GM23248 (cell line): ENCODE measurements around the gene TCF4. TPM values are rescaled to one million over a fixed set of nuclear protein-coding genes. Genes with fewer than 3 reads are reported as not detected.

Source experiments
- DNase-seq: peaks from one replicate; pipeline ENCODE4 v3.0.0-alpha.2; 2015
- H2AFZ ChIP-seq: fragments of 200-600 bp; sonication (generic); 2 replicates; pipeline ENCODE4 v1.6.1; 2016; ENCODE audit warnings: antibody characterized with exemption
- H3F3A ChIP-seq: fragments of 200-600 bp; sonication (generic); 2 replicates; pipeline ENCODE4 v1.6.1; 2016; ENCODE audit warnings: mild to moderate bottlenecking, antibody characterized with exemption, mixed run types; ENCODE audit not compliant: insufficient read depth
- H3K27ac ChIP-seq: fragments of 200-600 bp; sonication (generic); 2 replicates; pipeline ENCODE4 v1.5.1; 2016; ENCODE audit warnings: mild to moderate bottlenecking
- H3K27me3 ChIP-seq: fragments of 200-600 bp; sonication (generic); replicated peaks from 2 replicates; pipeline ENCODE4 v1.6.1; 2016; ENCODE audit warnings: mild to moderate bottlenecking; ENCODE audit not compliant: insufficient read depth
- H3K36me3 ChIP-seq: fragments of 200-600 bp; sonication (generic); 2 replicates; pipeline ENCODE4 v1.6.1; 2016; ENCODE audit warnings: low read depth, mild to moderate bottlenecking
- H3K4me1 ChIP-seq: fragments of 200-600 bp; sonication (generic); 2 replicates; pipeline ENCODE4 v1.6.1; 2016; ENCODE audit warnings: mild to moderate bottlenecking; ENCODE audit not compliant: insufficient read depth
- H3K4me2 ChIP-seq: fragments of 200-600 bp; sonication (generic); one replicate; pipeline ENCODE4 v1.6.1; 2016; ENCODE audit warnings: mild to moderate bottlenecking; ENCODE audit not compliant: unreplicated experiment
- H3K4me3 ChIP-seq: fragments of 200-600 bp; sonication (generic); 2 replicates; pipeline ENCODE4 v1.5.1; 2016; ENCODE audit warnings: mild to moderate bottlenecking
- H3K79me2 ChIP-seq: fragments of 200-600 bp; sonication (generic); 2 replicates; pipeline ENCODE4 v1.6.1; 2016; ENCODE audit warnings: mild to moderate bottlenecking; ENCODE audit not compliant: insufficient read depth
- H3K9ac ChIP-seq: fragments of 200-600 bp; sonication (generic); 2 replicates; pipeline ENCODE4 v1.6.1; 2016; ENCODE audit warnings: mild to moderate bottlenecking
- H3K9me2 ChIP-seq: fragments of 200-600 bp; sonication (generic); 2 replicates; pipeline ENCODE4 v1.6.1; 2016; ENCODE audit warnings: mixed run types, mild to moderate bottlenecking, moderate library complexity; ENCODE audit not compliant: insufficient read depth
- H3K9me3 ChIP-seq: fragments of 200-600 bp; sonication (generic); one replicate; pipeline ENCODE4 v1.6.1; 2017; ENCODE audit warnings: low read depth
- H4K20me1 ChIP-seq: fragments of 200-600 bp; sonication (generic); 2 replicates; pipeline ENCODE4 v1.6.0; 2016; ENCODE audit not compliant: insufficient read depth
- EZH2 ChIP-seq: fragments of 200-600 bp; sonication (generic); IDR thresholded peaks from 2 replicates; pipeline ENCODE4 v1.6.1; 2018; ENCODE audit warnings: antibody characterized with exemption, mild to moderate bottlenecking; ENCODE audit not compliant: insufficient read depth, poor library complexity, severe bottlenecking
- EZH2phosphoT487 ChIP-seq: fragments of 200-600 bp; sonication (generic); IDR thresholded peaks from 2 replicates; pipeline ENCODE4 v1.6.1; 2018; ENCODE audit warnings: antibody characterized with exemption, moderate library complexity, mild to moderate bottlenecking, low read depth; ENCODE audit not compliant: insufficient read depth
- WGBS, 2 experiments: methylation state at CpG; one replicate each; pipeline ENCODE4 v1.1.6; 2015 to 2017; ENCODE audit warnings: low lambda C conversion rate in 2 of 2, low coverage in 1 of 2; ENCODE audit errors: missing lambda C conversion rate in 2 of 2; 5-methylcytosine and 5-hydroxymethylcytosine counted together
- in situ Hi-C: fragments of 300-500 bp; cut with MboI; formaldehyde crosslinking; loops from 2 replicates; pipeline ENCODE4 v1.15.0; 2020
- polyA plus RNA-seq: library from polyadenylated mRNA; unstranded; fragments of >200 nt; fragmentation: Nextera tagmentation; extraction: Ambion mirVana; gene quantifications from 2 replicates; pipeline ENCODE4 v1.2.1, GENCODE V29; 2016
- total RNA-seq: library from RNA; depleted of rRNA; stranded (reverse); fragments of >200 nt; shearing (Covaris generic); gene quantifications from 2 replicates; pipeline ENCODE4 v1.2.3, GENCODE V29; 2014

TCF4 gene
- total and polyA plus RNA-seq, 2 experiments from 2014 or later, result 54.5 to 59.3 TPM

DNA sequence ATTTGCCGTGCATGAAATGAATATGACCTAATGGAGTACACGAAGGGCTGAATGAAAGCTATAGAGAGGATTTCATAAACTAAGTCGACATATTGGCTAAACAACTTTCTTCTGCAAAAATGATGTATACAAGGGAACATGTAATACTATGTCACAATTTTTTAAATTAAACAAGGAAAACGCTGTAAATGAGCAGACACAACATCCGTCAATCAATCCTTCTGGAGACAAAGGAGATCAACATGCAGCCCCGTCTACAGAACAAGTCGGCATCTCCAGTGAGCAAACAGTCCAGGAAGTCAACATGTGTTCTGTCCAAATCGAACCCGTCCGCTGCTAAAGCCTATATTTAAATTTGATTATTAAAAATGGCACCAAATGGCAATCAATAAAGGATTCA lies 180.8 kb downstream of the TCF4 start:
- in situ Hi-C loops, result loop anchor here (25.0 kb wide), 1 partner anchor 1155 kb away; no protein-coding TSS in a partner anchor
- H3K79me2 ChIP-seq, result peaks cover 97% of the 10 kb centered on the region
- 98% methylated on average over 10 of the region's 10 CpGs for WGBS, 2 experiments
- no peaks in the 10 kb centered on the region for H3K36me3 ChIP-seq
- H4K20me1 ChIP-seq, result no peaks in the 10 kb centered on the region
- H3K27me3 ChIP-seq, result no peaks in the 10 kb centered on the region
- no peaks in the 10 kb centered on the region for H3K9me3 ChIP-seq
- no peak overlapping the region for H2AFZ ChIP-seq
- H3K27ac ChIP-seq, result no peak overlapping the region
- H3K4me2 ChIP-seq, result no peak overlapping the region
- peaks cover 22% of the 10 kb centered on the region for H3K4me1 ChIP-seq
- peaks cover 10% of the 10 kb centered on the region for H3F3A ChIP-seq
- DNase-seq, result no peak
- H3K4me3 ChIP-seq, result no peak overlapping the region
- no peaks in the 10 kb centered on the region for H3K9me2 ChIP-seq
- H3K9ac ChIP-seq, result no peak overlapping the region
- TF ChIP-seq EZH2, result no peak
- TF ChIP-seq EZH2phosphoT487, result no peak

DNA sequence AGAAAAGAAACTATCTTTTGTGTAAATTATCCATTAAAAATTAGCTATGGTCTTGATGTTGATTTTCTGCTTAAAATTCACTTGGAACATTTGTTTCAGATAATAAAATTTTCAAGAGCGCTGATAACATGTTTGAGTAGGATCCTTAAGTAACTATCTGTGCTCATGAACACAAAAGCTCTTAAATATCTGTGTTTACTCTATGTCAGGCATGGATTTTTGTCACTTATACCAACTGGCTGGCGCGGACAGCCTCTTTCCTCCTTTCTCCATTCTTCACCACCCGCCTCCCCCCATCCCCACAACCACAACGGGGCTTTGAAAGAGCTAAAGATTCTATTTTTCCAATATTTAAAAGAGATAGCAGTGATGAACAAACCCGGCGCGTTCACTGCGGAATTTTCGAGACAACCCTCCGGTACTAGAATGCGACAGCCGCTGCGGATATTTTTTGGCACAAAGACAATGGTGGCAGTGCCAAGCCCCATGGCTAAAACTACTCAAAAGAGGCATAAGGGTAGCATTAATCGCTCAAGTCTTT lies 181.5 kb downstream of the TCF4 start:
- Histone ChIP-seq H3K9me2 (no peaks in the 10 kb centered on the region), H3K9me3 (no peaks in the 10 kb centered on the region), H3K4me2 (peak overlapping the region; percentile 10), H3F3A (peaks cover 17% of the 10 kb centered on the region), H3K27ac (peak overlapping the region; percentile 23), H3K36me3 (no peaks in the 10 kb centered on the region), H3K4me1 (peaks cover 22% of the 10 kb centered on the region), H3K27me3 (no peaks in the 10 kb centered on the region), H2AFZ (no peak overlapping the region), H3K4me3 (no peak overlapping the region), H3K79me2 (peaks cover 91% of the 10 kb centered on the region), H3K9ac (no peak overlapping the region), H4K20me1 (no peaks in the 10 kb centered on the region)
- in situ Hi-C loops, result loop anchor here (25.0 kb wide), 1 partner anchor 1156 kb away; no protein-coding TSS in a partner anchor
- 95% methylated on average over 15 of the region's 15 CpGs for WGBS, 2 experiments
- TF ChIP-seq EZH2 (no peak), EZH2phosphoT487 (no peak)
- no peak for DNase-seq

DNA sequence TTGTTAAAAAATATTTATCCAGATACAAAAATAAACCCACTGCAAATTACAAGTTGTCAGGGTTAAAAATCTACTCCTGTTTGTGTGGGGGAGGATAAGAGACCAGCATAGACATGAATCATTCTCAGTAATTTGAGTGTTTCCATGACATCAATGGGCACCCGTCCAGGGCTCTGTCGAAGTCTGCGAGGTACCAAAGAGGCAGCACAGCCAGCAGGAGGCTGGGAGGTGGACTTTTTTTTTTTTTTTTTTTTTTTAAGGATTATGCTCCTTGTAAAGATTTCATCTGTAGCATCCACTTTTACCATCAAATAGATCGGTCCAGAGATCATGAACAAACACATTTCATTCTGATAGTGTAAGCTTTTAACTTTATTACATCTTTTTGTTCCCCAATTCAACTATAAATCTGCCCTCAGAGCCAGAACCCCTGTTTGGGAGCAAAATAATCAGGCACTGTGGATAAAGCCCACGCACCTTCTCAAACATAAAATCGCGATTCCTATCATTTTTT lies 182.0 kb downstream of the TCF4 start:
- in situ Hi-C loops, result loop anchor here (25.0 kb wide), 1 partner anchor 1156 kb away; no protein-coding TSS in a partner anchor
- no peaks in the 10 kb centered on the region for H3K36me3 ChIP-seq
- H3K27me3 ChIP-seq, result no peaks in the 10 kb centered on the region
- H3K9me3 ChIP-seq, result no peaks in the 10 kb centered on the region
- WGBS, 2 experiments, result 30 to 32% methylated on average over 7 of the region's 7 CpGs
- no peak overlapping the region; the same call in 1 of the 2 replicates for H3K4me3 ChIP-seq
- peaks cover 22% of the 10 kb centered on the region for H3F3A ChIP-seq
- no peaks in the 10 kb centered on the region for H4K20me1 ChIP-seq
- peaks cover 26% of the 10 kb centered on the region for H3K4me1 ChIP-seq
- peaks cover 85% of the 10 kb centered on the region for H3K79me2 ChIP-seq
- H3K9me2 ChIP-seq, result no peaks in the 10 kb centered on the region
- TF ChIP-seq EZH2phosphoT487, result no peak
- TF ChIP-seq EZH2, result no peak
- H3K9ac ChIP-seq, result peak overlapping the region; percentile 43
- DNase-seq, result peak; percentile 95
- H2AFZ ChIP-seq, result no peak overlapping the region
- peak overlapping the region; percentile 64 for H3K27ac ChIP-seq
- peak overlapping the region; percentile 37 for H3K4me2 ChIP-seq

DNA sequence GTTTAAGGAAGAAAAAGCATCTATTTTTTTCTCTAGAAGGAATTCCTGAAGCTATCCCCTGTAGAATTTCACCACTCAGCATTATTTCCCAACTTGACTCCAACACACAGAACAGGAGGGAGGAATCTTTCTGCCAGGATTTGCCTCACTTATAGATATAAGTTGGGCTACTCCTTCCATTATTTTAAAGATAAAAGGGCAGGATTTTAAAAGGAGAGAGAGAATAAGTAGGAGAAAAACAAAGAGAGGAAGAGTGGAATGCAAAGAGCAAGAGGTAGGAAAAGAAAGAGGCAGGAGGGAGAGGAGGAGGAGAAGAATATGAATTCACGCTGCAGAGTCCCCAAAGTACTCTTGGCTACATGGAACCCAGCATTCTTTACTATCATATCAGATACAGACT lies 182.5 kb downstream of the TCF4 start:
- TF ChIP-seq EZH2phosphoT487 (no peak), EZH2 (no peak)
- peak overlapping the region; percentile 43 for H3K9ac ChIP-seq
- no peaks in the 10 kb centered on the region for H3K36me3 ChIP-seq
- no peaks in the 10 kb centered on the region for H3K9me2 ChIP-seq
- peaks cover 26% of the 10 kb centered on the region for H3K4me1 ChIP-seq
- in situ Hi-C loops, result loop anchor here (25.0 kb wide), 1 partner anchor 1157 kb away; no protein-coding TSS in a partner anchor
- H2AFZ ChIP-seq, result no peak overlapping the region
- no peak overlapping the region; the same call in 1 of the 2 replicates for H3K4me3 ChIP-seq
- peak overlapping the region; percentile 37 for H3K4me2 ChIP-seq
- DNase-seq, result peak; percentile 39
- no peaks in the 10 kb centered on the region for H4K20me1 ChIP-seq
- H3F3A ChIP-seq, result peaks cover 27% of the 10 kb centered on the region
- no peaks in the 10 kb centered on the region for H3K9me3 ChIP-seq
- WGBS, 2 experiments, result 73 to 89% methylated on average over 1 of the region's 1 CpG
- H3K27me3 ChIP-seq, result no peaks in the 10 kb centered on the region
- H3K79me2 ChIP-seq, result peaks cover 80% of the 10 kb centered on the region
- peak overlapping the region; percentile 64 for H3K27ac ChIP-seq
